Stimulated activated CD4-positive, alpha-beta T cell treated with anti-CD3 and anti-CD28 coated beads, Interleukin-1b, Interleukin-23, amount 100 ng/mL, for 1 hour (primary cell): ENCODE measurements around the gene PIEZO1.

Experiments used
- DNase-seq, 2 donors: peaks; one replicate each; pipeline ENCODE4 v3.0.0-alpha.2; 2020; ENCODE audit warnings: low read depth in 2 of 2

Gene PIEZO1

GRCh38 chr16:88721815-88722755 is 62.9 kb downstream of the PIEZO1 start:
- DNase-seq: no peak

- no peak for DNase-seq
These were observed 63.8 kb downstream of the PIEZO1 start for GRCh38 chr16:88721236-88721635.

GRCh38 chr16:88720396-88720970 is 64.5 kb downstream of the PIEZO1 start:
- DNase-seq: no peak

- no peak for DNase-seq
These were observed 65.1 kb downstream of the PIEZO1 start for GRCh38 chr16:88719933-88720296.

- DNase-seq: no peak
These were observed 65.6 kb downstream of the PIEZO1 start for GRCh38 chr16:88719267-88719932.

- DNase-seq: no peak
These were observed 66.8 kb downstream of the PIEZO1 start for GRCh38 chr16:88718178-88718577.

- no peak for DNase-seq
These were observed 68.4 kb downstream of the PIEZO1 start for GRCh38 chr16:88716601-88717001.

GRCh38 chr16:88716201-88716600 is 68.8 kb downstream of the PIEZO1 start:
- DNase-seq: no peak

- no peak for DNase-seq
These were observed 69.5 kb downstream of the PIEZO1 start for GRCh38 chr16:88715312-88716190.

GRCh38 chr16:88714420-88715302 is 70.4 kb downstream of the PIEZO1 start:
- no peak for DNase-seq

DNA sequence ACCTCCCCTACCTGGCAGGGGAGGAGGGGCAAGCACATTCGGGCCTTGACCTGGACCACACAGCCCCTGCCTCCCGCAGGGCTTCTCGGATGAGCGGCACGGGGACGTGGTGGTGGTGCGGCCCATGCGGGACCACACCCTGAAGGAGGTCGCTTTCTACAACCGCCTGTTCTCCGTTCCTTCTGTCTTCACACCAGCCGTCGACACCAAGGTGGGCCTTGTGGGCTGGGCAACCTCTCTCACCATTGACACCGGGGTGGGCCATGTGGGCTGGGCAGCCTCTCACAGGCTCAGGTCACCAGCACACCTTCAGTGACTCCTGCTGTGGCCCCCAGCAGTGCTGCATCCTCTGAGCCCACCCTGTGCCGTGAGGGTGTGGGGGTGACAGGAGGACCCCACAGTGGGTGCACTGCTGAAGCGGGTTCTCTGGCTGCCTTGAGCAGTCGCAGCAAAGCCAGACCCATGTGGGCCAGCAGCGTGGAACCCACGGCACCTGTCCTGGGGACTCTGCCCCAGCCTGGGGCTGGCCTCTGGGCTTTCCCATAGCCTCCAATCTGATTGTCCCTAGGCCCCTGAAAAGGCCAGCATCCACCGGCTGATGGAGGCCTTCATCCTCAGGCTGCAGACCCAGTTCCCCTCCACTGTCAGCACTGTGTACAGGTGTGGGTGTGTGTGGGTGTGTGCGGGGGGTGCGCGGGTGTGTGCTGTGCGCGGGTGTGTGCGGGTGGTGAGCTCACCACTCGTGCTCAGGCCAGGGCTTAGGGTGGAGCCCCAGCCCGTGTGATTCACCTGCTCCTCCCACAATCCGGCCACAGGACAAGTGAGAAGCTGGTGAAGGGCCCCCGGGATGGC is 71.2 kb downstream of the PIEZO1 start:
- DNase-seq: no peak

- no peak for DNase-seq
These were observed 72.0 kb downstream of the PIEZO1 start for GRCh38 chr16:88713054-88713453.

DNA sequence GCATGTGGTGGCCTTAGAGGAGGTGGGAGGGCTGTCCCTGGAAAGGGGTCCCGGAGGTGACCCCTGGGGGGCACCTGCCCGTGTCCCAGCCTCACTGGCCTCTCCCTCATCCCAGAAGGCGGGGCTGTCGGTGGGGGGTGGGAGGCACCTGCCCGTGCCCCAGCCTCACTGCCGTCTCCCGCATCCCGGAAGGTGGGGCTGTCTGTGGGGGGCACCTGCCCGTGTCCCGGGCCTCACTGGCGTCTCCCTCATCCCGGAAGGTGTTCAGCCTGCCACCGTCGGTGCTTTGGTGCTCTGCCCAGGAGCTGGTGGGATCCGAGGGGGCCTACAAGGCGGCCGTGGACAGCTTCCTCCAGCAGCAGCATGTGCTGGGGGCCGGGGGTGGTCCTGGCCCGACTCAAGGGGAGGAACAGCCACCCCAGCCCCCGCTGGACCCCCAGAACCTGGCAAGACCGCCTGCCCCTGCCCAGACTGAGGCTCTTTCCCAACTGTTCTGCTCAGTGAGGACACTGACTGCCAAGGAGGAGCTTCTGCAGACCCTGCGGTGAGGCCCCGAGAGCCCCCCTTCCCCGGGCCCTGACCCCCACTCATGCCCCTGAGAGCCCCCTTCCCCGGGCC is 72.5 kb downstream of the PIEZO1 start:
- DNase-seq: no peak

DNA sequence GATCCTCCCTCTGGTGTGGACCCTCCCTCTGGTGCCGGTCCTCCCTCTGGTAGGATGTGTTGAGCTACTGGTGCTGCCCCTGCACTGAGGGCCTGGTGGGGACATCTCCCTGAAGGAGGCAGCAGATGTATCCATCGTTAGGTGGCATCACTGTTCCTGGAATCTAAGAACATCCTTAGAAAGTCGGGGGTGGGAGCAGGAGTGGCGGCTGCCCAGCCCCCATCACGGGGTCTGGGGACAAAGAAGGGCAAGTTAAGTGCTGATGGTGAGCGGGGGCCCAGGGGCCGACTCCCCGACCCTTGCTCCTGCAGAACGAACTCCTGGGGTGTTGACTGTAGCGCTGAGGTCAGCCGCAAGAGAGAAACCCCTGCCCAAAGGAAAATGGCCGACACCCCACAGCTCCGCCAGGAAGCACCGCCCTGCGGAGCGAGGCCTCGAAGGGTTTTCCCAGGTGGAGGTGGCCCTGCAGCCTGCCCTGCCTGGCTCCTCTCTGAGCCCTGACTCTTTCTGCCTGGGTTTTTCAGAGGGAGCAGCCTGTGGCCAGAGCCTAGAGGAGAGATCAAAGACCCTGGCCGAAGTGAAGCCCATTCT is 73.2 kb downstream of the PIEZO1 start:
- no peak for DNase-seq

GRCh38 chr16:88710556-88710955 is 74.5 kb downstream of the PIEZO1 start:
- no peak for DNase-seq

DNA sequence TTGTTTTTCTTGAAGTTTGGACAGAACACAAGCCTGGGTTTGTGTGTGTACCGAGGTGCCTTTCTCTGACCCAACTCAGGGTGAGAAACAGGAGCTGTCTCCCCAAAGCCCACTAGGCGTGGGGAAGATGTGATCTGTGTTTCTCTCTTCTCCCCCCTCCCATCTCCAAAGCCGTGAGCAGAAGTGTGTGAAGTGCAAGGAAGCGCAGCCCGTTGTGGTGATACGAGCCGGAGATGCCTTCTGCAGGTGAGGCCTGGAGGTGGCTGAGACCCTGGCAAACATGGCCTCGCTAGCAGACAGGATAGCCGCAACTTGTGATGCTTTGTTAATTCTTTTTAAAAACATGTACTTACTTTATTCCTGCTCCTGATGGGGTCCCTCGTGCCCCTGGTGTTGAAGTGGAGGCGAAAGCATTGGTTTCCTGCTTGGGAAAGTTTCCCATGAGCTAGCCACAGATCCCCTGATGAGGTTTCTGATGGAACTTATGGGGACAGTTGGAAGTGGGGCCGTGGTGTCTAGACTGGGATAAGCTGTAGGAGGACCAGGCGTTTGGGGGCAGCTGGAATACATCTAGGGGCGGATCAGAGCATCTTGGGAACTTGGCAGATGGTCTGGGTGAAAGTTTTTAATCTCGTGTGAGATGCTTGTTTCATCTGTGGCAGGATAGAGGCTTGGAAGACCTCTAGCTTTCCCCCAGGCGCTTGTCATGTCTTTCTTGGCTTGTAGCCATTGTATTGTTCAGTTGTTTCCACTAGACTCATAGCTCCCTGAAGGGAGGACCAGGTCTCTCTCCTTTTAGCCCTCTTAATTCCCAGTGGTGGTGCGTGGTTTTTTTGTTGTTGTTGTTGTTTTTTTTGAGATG is 77.8 kb downstream of the PIEZO1 start:
- no peak for DNase-seq

- DNase-seq: peak; percentile 74 to 90
These were observed 78.6 kb downstream of the PIEZO1 start, which contains the start of the genes CTU2 and RNF166 for GRCh38 chr16:88706229-88706964. Gene CTU2 (plus strand): TSS chr16:88706503. CDS start chr16:88706531, 28 bp downstream. Gene RNF166 (minus strand): TSS chr16:88706408. CDS start chr16:88706325, 83 bp downstream.
